ENCODE data around the gene RBM20. TPM values are rescaled to one million over a fixed set of nuclear protein-coding genes. Genes with fewer than 3 reads are reported as not detected.
"Not testable (repeated sequence)": the region's sequence is repeated elsewhere in the genome, so short reads cannot be mapped to it uniquely, and the experiment has no call there.

The RBM20 gene
- total and polyA plus RNA-seq, 2 of the 4 experiments (the other 2 are of a cell fraction), result under 0.01 to 0.15 TPM

- WGBS, 2 experiments (ENCODE audit: extremely low coverage in 2 of 2, insufficient read length in 1 of 2), result 80% methylated on average over 2 of the region's 5 CpGs; no CpG with 5 or more reads in 1 of the 2 experiments
- H3K56ac ChIP-seq (ENCODE audit: extremely low read depth, insufficient read depth, low read length), result no peak overlapping the region
- H3K27ac ChIP-seq (ENCODE audit: insufficient read depth, low read length), result no peak overlapping the region
- no peak overlapping the region for H4K91ac ChIP-seq (ENCODE audit: insufficient read depth, low read depth, low read length)
- H2AK5ac ChIP-seq (ENCODE audit: low read depth, low read length), result no peak overlapping the region
- H3K4me2 ChIP-seq (ENCODE audit: low read depth, low read length), result no peak overlapping the region
- H3K9me3 ChIP-seq (ENCODE audit: control insufficient read depth, insufficient read depth, low read length), result no peaks in the 10 kb centered on the region
- H2AFZ ChIP-seq (replicated peaks; ENCODE audit: low read length, poor library complexity), result no peak overlapping the region
- H3K18ac ChIP-seq (ENCODE audit: low read depth, low read length), result no peak overlapping the region
- no peak for ATAC-seq (ENCODE audit: low read depth)
- no peak overlapping the region for H3K4me3 ChIP-seq (ENCODE audit: insufficient read depth, low read depth, low read length)
- H3K4me1 ChIP-seq (ENCODE audit: control insufficient read depth, insufficient read depth, low read length), result peaks cover 8% of the 10 kb centered on the region
- H3K27me3 ChIP-seq (ENCODE audit: control insufficient read depth, insufficient read depth, low read length), result no peaks in the 10 kb centered on the region
- no peak overlapping the region for H3K14ac ChIP-seq (replicated peaks; ENCODE audit: low read depth, low read length)
- intact Hi-C loops (cut with micrococcal nuclease) (no loop called here), dilution Hi-C loops (cut with HindIII; ENCODE audit: low sequenced_read_pairs, unreplicated experiment) (no loop called here), in situ Hi-C loops (cut with MboI; ENCODE audit: low sequenced_read_pairs) (no loop called here)
- no peak overlapping the region for H2BK20ac ChIP-seq (ENCODE audit: low read depth, low read length)
- H3K9me1 ChIP-seq (ENCODE audit: insufficient read depth, low read length), result no peaks in the 10 kb centered on the region
- TF ChIP-seq MAFK (IDR thresholded peaks at IDR 0.05; ENCODE audit: low read depth, low read length) (peak; percentile 78), RCOR1 (IDR thresholded peaks at IDR 0.05; ENCODE audit: insufficient replicate concordance, low read length) (no peak)
- H2BK5ac ChIP-seq (ENCODE audit: low read depth, low read length, poor library complexity, severe bottlenecking), result no peak overlapping the region
- H3K36me3 ChIP-seq (ENCODE audit: control insufficient read depth, insufficient read depth, low read length), result no peaks in the 10 kb centered on the region
- no peak overlapping the region for H4K8ac ChIP-seq (ENCODE audit: low read depth in 2 of 2, low read length in 2 of 2)
- ChIA-PET CTCF (interaction anchor here (1.5 kb wide), 1 partner anchor 11 kb away, joined by 3 read pairs; no protein-coding TSS in a partner anchor), POLR2A (ENCODE audit: unreplicated experiment) (no interaction called here)
- no peaks in the 10 kb centered on the region for H3K79me1 ChIP-seq (ENCODE audit: low read depth in 1 of 2, low read length in 2 of 2)
- H3K23ac ChIP-seq (ENCODE audit: low read depth, low read length), result no peak overlapping the region
- H2AK9ac ChIP-seq (replicated peaks; ENCODE audit: low read depth, low read length, poor library complexity), result no peak overlapping the region
- no peak overlapping the region for H4K5ac ChIP-seq (ENCODE audit: low read depth, low read length)
- peak; percentile 37 for DNase-seq
- no peak overlapping the region for H2BK15ac ChIP-seq (ENCODE audit: low read depth, low read length)
- H3K4ac ChIP-seq (ENCODE audit: low read depth, low read length), result no peak overlapping the region
- no peak overlapping the region for H3K9ac ChIP-seq (ENCODE audit: low read depth, low read length)
- BruUV-seq (replicated peaks), result no TSS peak
- no peaks in the 10 kb centered on the region for H4K20me1 ChIP-seq (ENCODE audit: insufficient read depth, low read length)
- H2BK120ac ChIP-seq (ENCODE audit: low read depth, low read length), result no peak overlapping the region
These were observed 60.9 kb downstream of the RBM20 start for GRCh38 chr10:110704906-110705476.

GRCh38 chr10:110705596-110705995, 61.5 kb downstream of the RBM20 start:
- ATAC-seq (ENCODE audit: low read depth); H2BK20ac ChIP-seq (ENCODE audit: low read depth, low read length); dilution Hi-C loops (cut with HindIII; ENCODE audit: low sequenced_read_pairs, unreplicated experiment); H4K91ac ChIP-seq (ENCODE audit: insufficient read depth, low read depth, low read length); H2BK120ac ChIP-seq (ENCODE audit: low read depth, low read length); H4K8ac ChIP-seq (ENCODE audit: low read depth in 2 of 2, low read length in 2 of 2); H4K20me1 ChIP-seq (ENCODE audit: insufficient read depth, low read length); H3K36me3 ChIP-seq (ENCODE audit: control insufficient read depth, insufficient read depth, low read length); H3K9ac ChIP-seq (ENCODE audit: low read depth, low read length); H3K4me2 ChIP-seq (ENCODE audit: low read depth, low read length); H3K9me3 ChIP-seq (ENCODE audit: control insufficient read depth, insufficient read depth, low read length); H3K4ac ChIP-seq (ENCODE audit: low read depth, low read length); H3K9me1 ChIP-seq (ENCODE audit: insufficient read depth, low read length); H3K56ac ChIP-seq (ENCODE audit: extremely low read depth, insufficient read depth, low read length); H3K4me1 ChIP-seq (ENCODE audit: control insufficient read depth, insufficient read depth, low read length); H2AK5ac ChIP-seq (ENCODE audit: low read depth, low read length); H2AFZ ChIP-seq (replicated peaks; ENCODE audit: low read length, poor library complexity); H3K27ac ChIP-seq (ENCODE audit: insufficient read depth, low read length); H4K5ac ChIP-seq (ENCODE audit: low read depth, low read length); H2BK5ac ChIP-seq (ENCODE audit: low read depth, low read length, poor library complexity, severe bottlenecking); intact Hi-C loops (cut with micrococcal nuclease); H3K79me1 ChIP-seq (ENCODE audit: low read depth in 1 of 2, low read length in 2 of 2); H3K4me3 ChIP-seq (ENCODE audit: insufficient read depth, low read depth, low read length); DNase-seq; H3K14ac ChIP-seq (replicated peaks; ENCODE audit: low read depth, low read length); H3K18ac ChIP-seq (ENCODE audit: low read depth, low read length); H2AK9ac ChIP-seq (replicated peaks; ENCODE audit: low read depth, low read length, poor library complexity); H3K27me3 ChIP-seq (ENCODE audit: control insufficient read depth, insufficient read depth, low read length); in situ Hi-C loops (cut with MboI; ENCODE audit: low sequenced_read_pairs); POLR2A ChIA-PET (ENCODE audit: unreplicated experiment); H3K23ac ChIP-seq (ENCODE audit: low read depth, low read length); BruUV-seq (replicated peaks); H2BK15ac ChIP-seq (ENCODE audit: low read depth, low read length): not testable (repeated sequence)
- CTCF ChIA-PET, result interaction anchor here (0.6 to 1.5 kb wide), 2 partner anchors 12 to 148 kb away, joined by 3 to 4 read pairs; no protein-coding TSS in a partner anchor
- WGBS, 2 experiments (ENCODE audit: extremely low coverage in 2 of 2, insufficient read length in 1 of 2), result no CpG with 5 or more reads among the region's 4 CpGs
